Naive thymus-derived CD8-positive, alpha-beta T cell (primary cell): ENCODE results near the gene SPATS2L. TPM values are rescaled to one million over a fixed set of nuclear protein-coding genes. Genes with fewer than 3 reads are reported as not detected.

Source experiments
- ATAC-seq, 2 donors: fragments of 150-1000 bp; cut with Tn5 transposase in 1 of 2; sonication (Bioruptor Pico), chemical (Tn5 transposase) in 1 of 2; 1 replicate in 1 of 2; 2 replicates in 1 of 2; pipeline ENCODE4 v1.10.0; 2021; ENCODE audit warnings: mild to moderate bottlenecking in 2 of 2, moderate library complexity in 2 of 2
- POLR2A ChIA-PET: fragments of 350-600 bp; sonication (Branson Sonifier 250); formaldehyde crosslinking; loops from one replicate; lab custom pipeline; 2021; ENCODE audit warnings: antibody characterized with exemption; lab: Charles Lee
- DNase-seq, 10 donors: peaks; one replicate each; pipeline versions ENCODE4 v3.0.0 to v3.0.0-alpha.2; 2020 to 2022
- H3K27ac Mint-ChIP-seq, 10 donors: one replicate each; pipeline ENCODE4 v1.8.0; 2020 to 2022; ENCODE audit warnings: mild to moderate bottlenecking in 10 of 10, mixed read lengths in 10 of 10, moderate library complexity in 4 of 10, inconsistent platforms in 1 of 10
- H3K27me3 Mint-ChIP-seq, 5 donors: one replicate each; pipeline ENCODE4 v1.8.0; 2021 to 2022; ENCODE audit warnings: mixed read lengths in 5 of 5
- H3K36me3 Mint-ChIP-seq, 3 donors: one replicate each; pipeline ENCODE4 v1.8.0; 2020 to 2022; ENCODE audit warnings: mixed read lengths in 3 of 3, mild to moderate bottlenecking in 2 of 3, inconsistent platforms in 1 of 3
- H3K4me1 Mint-ChIP-seq, 4 donors: one replicate each; pipeline ENCODE4 v1.8.0; 2021 to 2022; ENCODE audit warnings: mixed read lengths in 4 of 4
- H3K4me3 Mint-ChIP-seq, 10 donors: one replicate each; pipeline ENCODE4 v1.8.0; 2020 to 2022; ENCODE audit warnings: mild to moderate bottlenecking in 10 of 10, mixed read lengths in 10 of 10, moderate library complexity in 6 of 10, inconsistent platforms in 1 of 10
- H3K9me3 Mint-ChIP-seq, 9 donors: one replicate each; pipeline ENCODE4 v1.8.0; 2020 to 2022; ENCODE audit warnings: mixed read lengths in 9 of 9, mild to moderate bottlenecking in 3 of 9, inconsistent platforms in 1 of 9, moderate library complexity in 1 of 9
- polyA plus RNA-seq, 3 donors: library from polyadenylated mRNA; unstranded; fragments of 300-500 nt; fragmentation: Illumina TruSeq; gene quantifications; one replicate each; pipeline ENCODE4 v1.2.3, GENCODE V29; 2021
- total RNA-seq, 8 experiments: library from RNA in 2 of 8; stranded (reverse) in 2 of 8; gene quantifications; one replicate each; pipeline ENCODE4 v1.2.3 and lab custom pipeline; 2021 to 2026

SPATS2L gene
- total and polyA plus RNA-seq, 5 experiments from 2014 or later = 0.97 to 2.6 (median 1.4) TPM

DNA sequence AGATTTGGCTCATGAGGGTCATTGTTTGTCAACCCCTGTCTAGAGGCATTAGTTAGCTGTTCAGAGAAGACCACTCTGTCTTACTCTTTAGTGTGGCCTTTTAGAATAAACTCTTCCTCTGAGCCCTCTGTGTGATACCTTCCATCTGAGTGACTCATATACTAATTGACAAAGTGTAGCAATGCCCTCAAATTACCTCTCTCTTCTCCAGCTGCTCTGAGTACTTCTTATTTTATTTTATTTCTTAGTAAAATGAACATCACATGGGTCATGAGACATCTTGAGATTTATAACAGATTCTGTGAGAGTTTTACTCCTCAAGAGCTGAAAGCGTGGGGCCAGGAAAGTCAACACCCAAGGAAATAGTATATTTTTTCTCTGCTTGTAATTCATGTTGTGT, 136.0 kb downstream of the SPATS2L start:
- no peaks in the 10 kb centered on the region for H3K36me3 Mint-ChIP-seq
- ATAC-seq (no peak), DNase-seq (no peak)
- H3K4me3 Mint-ChIP-seq = no peak overlapping the region
- no peaks in the 10 kb centered on the region for H3K4me1 Mint-ChIP-seq
- POLR2A ChIA-PET = no interaction called here
- H3K27ac Mint-ChIP-seq = no peak overlapping the region
- H3K27me3 Mint-ChIP-seq = no peaks in the 10 kb centered on the region
- peaks cover 0 to 2% (median 0%) of the 10 kb centered on the region in 9 donors for H3K9me3 Mint-ChIP-seq

- no peak overlapping the region for H3K4me3 Mint-ChIP-seq
- DNase-seq = no peak
- ATAC-seq = no peak
- POLR2A ChIA-PET = no interaction called here
- H3K9me3 Mint-ChIP-seq = no peaks in the 10 kb centered on the region
- H3K4me1 Mint-ChIP-seq = no peaks in the 10 kb centered on the region
- no peaks in the 10 kb centered on the region for H3K27me3 Mint-ChIP-seq
- H3K36me3 Mint-ChIP-seq = no peaks in the 10 kb centered on the region
- no peak overlapping the region for H3K27ac Mint-ChIP-seq
Measured at GRCh38 chr2:200443376-200443775, 136.9 kb downstream of the SPATS2L start.

- ATAC-seq (no peak), DNase-seq (no peak)
- POLR2A ChIA-PET = no interaction called here
- Mint-ChIP-seq H3K9me3 (no peaks in the 10 kb centered on the region), H3K36me3 (no peaks in the 10 kb centered on the region), H3K4me3 (no peak overlapping the region), H3K27me3 (no peaks in the 10 kb centered on the region), H3K4me1 (no peaks in the 10 kb centered on the region), H3K27ac (no peak overlapping the region)
Measured at GRCh38 chr2:200443916-200444315, 137.4 kb downstream of the SPATS2L start.

- H3K27me3 Mint-ChIP-seq = no peaks in the 10 kb centered on the region
- peaks cover 0 to 4% (median 0%) of the 10 kb centered on the region in 4 donors for H3K4me1 Mint-ChIP-seq
- ATAC-seq = no peak
- H3K4me3 Mint-ChIP-seq = no peak overlapping the region
- POLR2A ChIA-PET = no interaction called here
- DNase-seq = no peak
- H3K9me3 Mint-ChIP-seq = no peaks in the 10 kb centered on the region
- H3K36me3 Mint-ChIP-seq = no peaks in the 10 kb centered on the region
- no peak overlapping the region for H3K27ac Mint-ChIP-seq
Measured at GRCh38 chr2:200444530-200444929, 138.0 kb downstream of the SPATS2L start.

DNA sequence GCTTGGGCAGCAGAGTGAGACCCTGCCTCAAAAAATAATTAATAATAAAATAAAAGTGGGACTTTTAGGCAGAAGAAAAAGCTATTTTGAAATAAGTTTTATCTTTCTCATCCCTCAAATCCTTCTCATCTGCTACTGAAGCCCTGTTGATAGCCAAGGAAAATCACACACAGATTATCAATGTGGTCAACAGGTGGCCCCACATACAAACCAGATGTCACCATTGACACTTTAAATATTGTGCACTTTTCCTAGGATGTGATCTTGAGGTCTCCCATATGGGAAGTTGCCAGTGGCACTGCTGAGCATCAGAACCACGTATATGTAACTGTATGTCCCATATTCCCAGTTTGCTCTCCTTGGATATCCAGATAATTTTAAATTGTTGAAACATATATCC, 138.8 kb downstream of the SPATS2L start:
- H3K27ac Mint-ChIP-seq = no peak overlapping the region
- no peaks in the 10 kb centered on the region for H3K9me3 Mint-ChIP-seq
- H3K4me3 Mint-ChIP-seq = no peak overlapping the region
- H3K27me3 Mint-ChIP-seq = no peaks in the 10 kb centered on the region
- H3K36me3 Mint-ChIP-seq = no peaks in the 10 kb centered on the region
- DNase-seq = no peak
- POLR2A ChIA-PET = no interaction called here
- H3K4me1 Mint-ChIP-seq = peaks cover 0 to 10% (median 0%) of the 10 kb centered on the region in 4 donors
- ATAC-seq = no peak

GRCh38 chr2:200446612-200447011, 140.1 kb downstream of the SPATS2L start:
- Mint-ChIP-seq H3K9me3 (no peaks in the 10 kb centered on the region), H3K36me3 (no peaks in the 10 kb centered on the region), H3K4me1 (peaks cover 0 to 16% (median 0%) of the 10 kb centered on the region in 4 donors), H3K27ac (peak overlapping the region in 1 of 10 donors; percentile 54), H3K27me3 (peaks cover 0 to 4% (median 0%) of the 10 kb centered on the region in 5 donors), H3K4me3 (no peak overlapping the region)
- DNase-seq = no peak
- POLR2A ChIA-PET = no interaction called here
- ATAC-seq = no peak

DNA sequence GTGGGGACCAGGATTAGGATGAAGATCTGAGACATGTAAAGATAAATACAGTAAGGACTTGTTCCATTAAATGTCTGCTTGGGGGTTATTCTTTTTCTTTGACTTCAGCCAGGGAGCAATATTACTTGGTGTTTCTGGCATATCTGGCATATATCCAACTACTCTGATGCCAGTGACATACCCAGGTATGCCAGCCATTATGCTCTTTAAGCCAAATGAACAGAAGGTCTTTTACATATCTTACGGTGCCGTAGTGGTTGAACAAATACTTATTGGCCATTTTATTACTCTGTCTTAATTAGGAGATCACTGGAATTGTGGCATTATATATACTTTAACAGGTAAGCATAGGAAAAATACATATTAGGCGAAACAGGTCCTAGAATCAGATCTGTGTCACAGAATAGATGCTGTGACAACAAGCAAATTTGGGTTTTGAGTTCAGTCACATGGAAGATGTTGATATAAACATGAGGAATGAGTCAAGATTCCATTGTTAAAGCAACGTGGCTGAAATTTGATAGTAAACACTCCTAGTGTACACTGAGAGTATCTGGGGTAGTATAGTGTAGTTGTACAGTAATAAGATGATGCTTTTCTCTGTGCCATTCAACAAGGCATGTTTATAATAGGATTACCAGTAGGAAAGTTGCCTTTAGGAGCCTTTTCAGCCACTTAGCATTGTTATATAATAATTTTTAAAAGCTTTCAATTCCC, 140.8 kb downstream of the SPATS2L start:
- DNase-seq = no peak
- POLR2A ChIA-PET = no interaction called here
- no peak for ATAC-seq
- Mint-ChIP-seq H3K4me1 (peaks cover 0 to 19% (median 0%) of the 10 kb centered on the region in 4 donors), H3K27ac (no peak overlapping the region), H3K9me3 (no peaks in the 10 kb centered on the region), H3K27me3 (peaks cover 0 to 4% (median 0%) of the 10 kb centered on the region in 5 donors), H3K36me3 (no peaks in the 10 kb centered on the region), H3K4me3 (no peak overlapping the region)

- POLR2A ChIA-PET = no interaction called here
- H3K4me1 Mint-ChIP-seq = peaks cover 0 to 19% (median 0%) of the 10 kb centered on the region in 4 donors
- H3K27ac Mint-ChIP-seq = no peak overlapping the region
- H3K36me3 Mint-ChIP-seq = no peaks in the 10 kb centered on the region
- peaks cover 0 to 4% (median 0%) of the 10 kb centered on the region in 5 donors for H3K27me3 Mint-ChIP-seq
- ATAC-seq = no peak
- H3K9me3 Mint-ChIP-seq = no peaks in the 10 kb centered on the region
- H3K4me3 Mint-ChIP-seq = no peak overlapping the region
- no peak for DNase-seq
Measured at GRCh38 chr2:200448455-200448854, 142.0 kb downstream of the SPATS2L start.

- Mint-ChIP-seq H3K36me3 (no peaks in the 10 kb centered on the region), H3K27me3 (peaks cover 0 to 4% (median 0%) of the 10 kb centered on the region in 5 donors), H3K4me1 (peaks cover 0 to 19% (median 0%) of the 10 kb centered on the region in 4 donors), H3K27ac (no peak overlapping the region), H3K4me3 (no peak overlapping the region), H3K9me3 (no peaks in the 10 kb centered on the region)
- DNase-seq (no peak), ATAC-seq (no peak)
- POLR2A ChIA-PET = no interaction called here
Measured at GRCh38 chr2:200449149-200449548, 142.7 kb downstream of the SPATS2L start.

- POLR2A ChIA-PET = no interaction called here
- H3K27ac Mint-ChIP-seq = no peak overlapping the region
- H3K27me3 Mint-ChIP-seq = peaks cover 0 to 4% (median 0%) of the 10 kb centered on the region in 5 donors
- H3K4me3 Mint-ChIP-seq = no peak overlapping the region
- H3K36me3 Mint-ChIP-seq = no peaks in the 10 kb centered on the region
- peaks cover 0 to 23% (median 0%) of the 10 kb centered on the region in 4 donors for H3K4me1 Mint-ChIP-seq
- H3K9me3 Mint-ChIP-seq = no peaks in the 10 kb centered on the region
- ATAC-seq = no peak
- no peak for DNase-seq
Measured at GRCh38 chr2:200450288-200450687, 143.8 kb downstream of the SPATS2L start.

GRCh38 chr2:200451511-200451910, 145.0 kb downstream of the SPATS2L start:
- POLR2A ChIA-PET = no interaction called here

DNA sequence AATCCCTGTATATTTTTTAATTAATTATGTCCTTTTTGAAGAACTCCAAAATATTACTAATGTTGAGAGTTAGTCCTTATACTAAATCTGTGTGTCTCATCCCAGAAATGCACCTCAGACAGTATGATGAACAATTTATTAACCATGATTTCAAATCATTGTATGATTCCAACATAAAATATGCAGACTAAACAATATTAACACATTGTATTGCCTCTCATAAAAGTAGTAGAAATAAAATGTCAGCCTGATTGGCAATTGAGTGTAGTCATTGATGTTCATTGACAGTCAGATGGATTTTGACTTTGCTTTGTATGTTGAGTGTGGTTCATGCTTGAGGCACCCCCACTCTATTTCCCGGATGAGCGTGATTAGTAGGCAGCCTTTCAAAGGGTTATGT, 145.9 kb downstream of the SPATS2L start:
- H3K4me3 Mint-ChIP-seq = no peak overlapping the region
- DNase-seq (no peak), ATAC-seq (no peak)
- peaks cover 0 to 34% (median 0%) of the 10 kb centered on the region in 4 donors for H3K4me1 Mint-ChIP-seq
- peaks cover 0 to 10% (median 0%) of the 10 kb centered on the region in 5 donors for H3K27me3 Mint-ChIP-seq
- no peaks in the 10 kb centered on the region for H3K36me3 Mint-ChIP-seq
- H3K9me3 Mint-ChIP-seq = no peaks in the 10 kb centered on the region
- H3K27ac Mint-ChIP-seq = no peak overlapping the region
- POLR2A ChIA-PET = no interaction called here

More at GRCh38 chr2:200451511-200451910, 145.0 kb downstream of the SPATS2L start:
- H3K36me3 Mint-ChIP-seq = no peaks in the 10 kb centered on the region
- no peak for DNase-seq
- no peak for ATAC-seq
- H3K9me3 Mint-ChIP-seq = no peaks in the 10 kb centered on the region
- H3K27me3 Mint-ChIP-seq = peaks cover 0 to 4% (median 0%) of the 10 kb centered on the region in 5 donors
- H3K4me3 Mint-ChIP-seq = no peak overlapping the region
- peaks cover 0 to 34% (median 0%) of the 10 kb centered on the region in 4 donors for H3K4me1 Mint-ChIP-seq
- H3K27ac Mint-ChIP-seq = no peak overlapping the region

DNA sequence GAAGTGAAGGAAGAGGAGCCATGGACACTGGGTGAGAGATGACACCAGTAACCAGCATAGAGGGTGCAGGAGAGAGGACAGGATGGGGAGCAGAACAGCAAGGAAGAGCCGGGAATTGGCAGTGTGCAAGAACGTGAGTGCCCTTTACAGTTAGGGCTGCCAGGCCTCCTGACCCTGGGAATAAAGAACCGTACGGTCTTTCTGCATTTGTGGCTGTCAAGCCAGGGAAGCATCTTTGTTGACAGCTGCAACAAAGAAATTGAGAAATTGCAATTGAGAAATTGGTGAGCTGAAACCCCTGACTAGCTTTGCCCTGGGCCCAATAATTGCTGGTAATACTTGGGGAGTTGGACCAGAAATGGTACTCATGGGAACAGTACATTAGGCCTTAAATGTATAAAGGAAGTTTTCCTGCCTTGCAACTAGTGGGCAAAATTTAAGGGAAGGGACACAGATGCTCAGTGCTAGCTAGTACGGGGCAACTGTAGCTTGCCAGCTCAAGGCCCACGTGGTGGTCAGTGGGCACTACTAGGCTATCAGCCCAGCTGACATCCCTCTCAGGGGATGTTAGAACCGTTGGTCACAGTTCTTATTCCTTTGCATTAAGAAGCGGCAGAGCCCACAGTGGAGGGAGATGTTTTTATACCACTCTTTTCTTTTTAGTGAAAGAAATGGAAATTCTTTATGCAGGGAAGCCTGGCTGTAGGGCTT, 146.8 kb downstream of the SPATS2L start:
- no peaks in the 10 kb centered on the region for H3K36me3 Mint-ChIP-seq
- no peaks in the 10 kb centered on the region for H3K9me3 Mint-ChIP-seq
- peaks cover 0 to 34% (median 0%) of the 10 kb centered on the region in 4 donors for H3K4me1 Mint-ChIP-seq
- no peak overlapping the region for H3K27ac Mint-ChIP-seq
- POLR2A ChIA-PET = no interaction called here
- DNase-seq (no peak), ATAC-seq (no peak)
- peaks cover 0 to 10% (median 0%) of the 10 kb centered on the region in 5 donors for H3K27me3 Mint-ChIP-seq
- no peak overlapping the region for H3K4me3 Mint-ChIP-seq
